ENCODE data around the gene SAP30L. TPM values are rescaled to one million over a fixed set of nuclear protein-coding genes. Genes with fewer than 3 reads are reported as not detected.

The SAP30L gene
- total RNA-seq, 1 experiment from 2014 or later: 45.9 TPM

GRCh38 chr5:154403234-154403633, 42.6 kb upstream of the SAP30L start:
- intact Hi-C loops (cut with micrococcal nuclease): no loop called here
- POLR2A ChIA-PET: interaction anchor here (0.7 to 0.9 kb wide), 2 partner anchors 41 to 107 kb away, joined by 3 to 4 read pairs; no protein-coding TSS in a partner anchor
- BruUV-seq (replicated peaks): no TSS peak

GRCh38 chr5:154403776-154404387, 41.9 kb upstream of the SAP30L start:
- Mint-ChIP-seq H3K27me3 (ENCODE audit: insufficient read depth, unreplicated experiment) (no peaks in the 10 kb centered on the region), H3K4me3 (ENCODE audit: unreplicated experiment) (no peak overlapping the region), H3K36me3 (ENCODE audit: insufficient read depth, unreplicated experiment) (peaks cover 4% of the 10 kb centered on the region), H3K4me1 (ENCODE audit: insufficient read depth, unreplicated experiment) (peaks cover 7% of the 10 kb centered on the region), H3K9me3 (ENCODE audit: unreplicated experiment) (no peaks in the 10 kb centered on the region), H3K27ac (ENCODE audit: low read depth, unreplicated experiment) (no peak overlapping the region)
- ChIA-PET CTCF (interaction anchor here (0.5 to 6.9 kb wide), 50 partner anchors 8 to 438 kb away, joined by 3 to 265 read pairs (median 4); partner anchors contain the start of gene GALNT10), POLR2A (interaction anchor here (0.7 to 2.2 kb wide), 7 partner anchors 32 to 324 kb away, joined by 3 to 29 read pairs (median 3); partner anchors contain the start of gene GALNT10)
- TF ChIP-seq CTCF (IDR thresholded peaks at IDR 0.05; ENCODE audit: unreplicated experiment): no peak
- intact Hi-C loops (cut with micrococcal nuclease): loop anchor here (2.0 kb wide), 1 partner anchor 71 kb away; no protein-coding TSS in a partner anchor
- BruUV-seq (replicated peaks): no TSS peak
- DNase-seq (ENCODE audit: unreplicated experiment): no peak

More at GRCh38 chr5:154403234-154403633, 42.6 kb upstream of the SAP30L start:
- Mint-ChIP-seq H3K36me3 (ENCODE audit: insufficient read depth, unreplicated experiment) (peaks cover 4% of the 10 kb centered on the region), H3K27ac (ENCODE audit: low read depth, unreplicated experiment) (no peak overlapping the region), H3K27me3 (ENCODE audit: insufficient read depth, unreplicated experiment) (no peaks in the 10 kb centered on the region), H3K4me3 (ENCODE audit: unreplicated experiment) (no peak overlapping the region), H3K4me1 (ENCODE audit: insufficient read depth, unreplicated experiment) (peaks cover 7% of the 10 kb centered on the region), H3K9me3 (ENCODE audit: unreplicated experiment) (no peaks in the 10 kb centered on the region)
- no peak for TF ChIP-seq CTCF (IDR thresholded peaks at IDR 0.05; ENCODE audit: unreplicated experiment)
- DNase-seq (ENCODE audit: unreplicated experiment): no peak
- CTCF ChIA-PET: interaction anchor here (0.5 to 6.9 kb wide), 13 partner anchors 8 to 340 kb away, joined by 3 to 265 read pairs (median 12); partner anchors contain the start of gene GALNT10

GRCh38 chr5:154405078-154405792, 40.6 kb upstream of the SAP30L start:
- intact Hi-C loops (cut with micrococcal nuclease): loop anchor here (1.0 to 5.0 kb wide), 5 partner anchors 72 to 431 kb away; no protein-coding TSS in a partner anchor
- H3K27ac Mint-ChIP-seq (ENCODE audit: low read depth, unreplicated experiment): no peak overlapping the region
- no TSS peak for BruUV-seq (replicated peaks)
- peak overlapping the region; percentile 51 for H3K4me3 Mint-ChIP-seq (ENCODE audit: unreplicated experiment)
- peaks cover 7% of the 10 kb centered on the region for H3K4me1 Mint-ChIP-seq (ENCODE audit: insufficient read depth, unreplicated experiment)
- H3K27me3 Mint-ChIP-seq (ENCODE audit: insufficient read depth, unreplicated experiment): no peaks in the 10 kb centered on the region
- H3K36me3 Mint-ChIP-seq (ENCODE audit: insufficient read depth, unreplicated experiment): peaks cover 10% of the 10 kb centered on the region
- DNase-seq (ENCODE audit: unreplicated experiment): peak; percentile 85
- ChIA-PET POLR2A (interaction anchor here (0.6 to 2.2 kb wide), 9 partner anchors 25 to 330 kb away, joined by 3 to 29 read pairs (median 3); partner anchors contain the start of gene GALNT10), CTCF (interaction anchor here (0.6 to 6.9 kb wide), 87 partner anchors 8 to 1221 kb away, joined by 3 to 265 read pairs (median 4); partner anchors contain the start of gene GALNT10)
- H3K9me3 Mint-ChIP-seq (ENCODE audit: unreplicated experiment): no peaks in the 10 kb centered on the region
- peak; percentile 98 for TF ChIP-seq CTCF (IDR thresholded peaks at IDR 0.05; ENCODE audit: unreplicated experiment)

GRCh38 chr5:154406231-154406630, 39.6 kb upstream of the SAP30L start:
- POLR2A ChIA-PET: interaction anchor here (0.6 to 1.6 kb wide), 2 partner anchors 38 to 212 kb away, joined by 3 to 8 read pairs; no protein-coding TSS in a partner anchor
- DNase-seq (ENCODE audit: unreplicated experiment): no peak
- TF ChIP-seq CTCF (IDR thresholded peaks at IDR 0.05; ENCODE audit: unreplicated experiment): no peak
- intact Hi-C loops (cut with micrococcal nuclease): loop anchor here (5.0 kb wide), 1 partner anchor 206 kb away; no protein-coding TSS in a partner anchor
- Mint-ChIP-seq H3K4me1 (ENCODE audit: insufficient read depth, unreplicated experiment) (peaks cover 7% of the 10 kb centered on the region), H3K27me3 (ENCODE audit: insufficient read depth, unreplicated experiment) (no peaks in the 10 kb centered on the region), H3K9me3 (ENCODE audit: unreplicated experiment) (no peaks in the 10 kb centered on the region), H3K36me3 (ENCODE audit: insufficient read depth, unreplicated experiment) (peaks cover 10% of the 10 kb centered on the region), H3K27ac (ENCODE audit: low read depth, unreplicated experiment) (no peak overlapping the region), H3K4me3 (ENCODE audit: unreplicated experiment) (no peak overlapping the region)
- BruUV-seq (replicated peaks): no TSS peak
- CTCF ChIA-PET: interaction anchor here (0.7 to 6.9 kb wide), 26 partner anchors 9 to 382 kb away, joined by 3 to 265 read pairs (median 8); partner anchors contain the start of gene GALNT10
